ENCODE data around the gene SERPINH1. TPM values are rescaled to one million over a fixed set of nuclear protein-coding genes. Genes with fewer than 3 reads are reported as not detected.

SERPINH1 gene
- 22.5 TPM for total RNA-seq

DNA sequence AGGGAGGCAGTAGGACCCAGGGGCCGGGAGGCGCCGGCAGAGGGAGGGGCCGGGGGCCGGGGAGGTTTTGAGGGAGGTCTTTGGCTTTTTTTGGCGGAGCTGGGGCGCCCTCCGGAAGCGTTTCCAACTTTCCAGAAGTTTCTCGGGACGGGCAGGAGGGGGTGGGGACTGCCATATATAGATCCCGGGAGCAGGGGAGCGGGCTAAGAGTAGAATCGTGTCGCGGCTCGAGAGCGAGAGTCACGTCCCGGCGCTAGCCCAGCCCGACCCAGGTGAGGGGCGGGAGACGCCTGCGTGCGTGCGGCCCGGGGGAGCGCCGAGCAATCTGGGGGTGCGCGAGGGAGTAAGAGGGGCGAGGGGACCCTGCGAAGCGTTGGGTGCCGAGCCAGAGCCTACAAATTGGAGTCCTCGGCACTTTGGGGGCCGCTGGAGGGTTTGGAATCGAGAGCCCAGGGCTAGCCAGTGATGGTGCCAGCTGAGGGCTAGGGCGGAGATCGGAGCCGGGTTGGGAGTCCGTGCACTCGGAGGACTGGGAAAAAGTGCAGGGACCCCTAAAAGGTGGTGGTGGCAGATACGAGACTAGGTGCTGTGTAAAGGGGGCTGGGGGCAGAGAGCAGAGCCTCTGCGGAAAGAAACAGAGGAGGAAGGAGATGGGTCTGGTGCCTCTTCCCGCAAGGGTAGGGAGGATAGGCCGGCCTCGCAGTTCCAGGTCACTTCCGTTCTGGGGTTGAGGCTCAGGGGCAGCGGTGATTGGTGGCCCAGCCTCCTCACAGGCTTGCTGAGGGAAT, at the start of gene SERPINH1:
Gene SERPINH1 (plus strand): TSS at position 206 of the 788 bp plus-strand sequence. CDS start 4,097 bp downstream, outside the sequence.

GRCh38 chr11:75525433-75526191, 36.4 kb upstream of the SERPINH1 start, which contains the start of gene GDPD5:
TSS of gene GDPD5 (minus strand) at chr11:75525941. CDS start at chr11:75477735, 48,206 bp downstream.

Other genes starting within 250 kb of the SERPINH1 start
- gene ARRB1, start 210.6 kb upstream of the SERPINH1 start, total RNA-seq: 70.4 TPM
- gene RPS3, start 162.7 kb upstream of the SERPINH1 start, total RNA-seq: 622 TPM
- 36.0 TPM for gene KLHL35, start 129.1 kb upstream of the SERPINH1 start, total RNA-seq
- gene GDPD5, start 36.3 kb upstream of the SERPINH1 start, total RNA-seq: 32.9 TPM
- 137 TPM for gene MAP6, start 106.8 kb downstream of the SERPINH1 start, total RNA-seq
- gene MOGAT2, start 155.6 kb downstream of the SERPINH1 start, total RNA-seq: not detected
- 2.8 TPM for gene DGAT2, start 206.5 kb downstream of the SERPINH1 start, total RNA-seq